Smooth muscle cell (in vitro differentiated cells): ENCODE measurements around the gene PCYT2. TPM values are rescaled to one million over a fixed set of nuclear protein-coding genes. Genes with fewer than 3 reads are reported as not detected.

Experiments
- DNase-seq: peaks from one replicate; lab custom pipeline; 2025; ENCODE audit not compliant: unreplicated experiment; lab: John Stamatoyannopoulos, UW
- H2AFZ ChIP-seq: fragments of 200-600 bp; sonication (generic); 2 replicates; pipeline ENCODE4 v1.6.0; 2016; ENCODE audit warnings: antibody characterized with exemption, low read depth, mild to moderate bottlenecking
- H3F3A ChIP-seq: fragments of 200-600 bp; sonication (generic); 2 replicates; pipeline ENCODE4 v1.6.0; 2017; ENCODE audit warnings: antibody characterized with exemption, low read depth
- H3K27ac ChIP-seq: fragments of 200-600 bp; sonication (generic); 2 replicates; pipeline ENCODE4 v1.5.1; 2016; ENCODE audit warnings: low read depth, mild to moderate bottlenecking
- H3K27me3 ChIP-seq: fragments of 200-600 bp; sonication (generic); 2 replicates; pipeline ENCODE4 v1.6.1; 2016; ENCODE audit warnings: low read depth, mild to moderate bottlenecking
- H3K36me3 ChIP-seq: fragments of 200-600 bp; sonication (generic); 2 replicates; pipeline ENCODE4 v1.5.1; 2016; ENCODE audit warnings: low read depth
- H3K4me1 ChIP-seq: fragments of 200-600 bp; sonication (generic); 2 replicates; pipeline ENCODE4 v1.5.1; 2016; ENCODE audit warnings: low read depth
- H3K4me2 ChIP-seq: fragments of 200-600 bp; sonication (generic); 2 replicates; pipeline ENCODE4 v1.6.0; 2016; ENCODE audit warnings: mild to moderate bottlenecking
- H3K4me3 ChIP-seq: fragments of 200-600 bp; sonication (generic); 2 replicates; pipeline ENCODE4 v1.5.1; 2016; ENCODE audit warnings: mild to moderate bottlenecking
- H3K79me2 ChIP-seq: fragments of 200-600 bp; sonication (generic); 2 replicates; pipeline ENCODE4 v1.6.0; 2016; ENCODE audit warnings: low read depth, mild to moderate bottlenecking
- H3K9ac ChIP-seq: fragments of 200-600 bp; sonication (generic); 2 replicates; pipeline ENCODE4 v1.6.0; 2016; ENCODE audit warnings: low read depth
- H3K9me3 ChIP-seq: fragments of 200-600 bp; sonication (generic); replicated peaks from 2 replicates; pipeline ENCODE4 v1.5.1; 2016; ENCODE audit warnings: low read depth
- H4K20me1 ChIP-seq: fragments of 200-600 bp; sonication (generic); 2 replicates; pipeline ENCODE4 v1.6.0; 2016; ENCODE audit warnings: low read depth
- WGBS: methylation state at CpG from one replicate; pipeline ENCODE4 v1.1.7; 2016; ENCODE audit warnings: low lambda C conversion rate; 5-methylcytosine and 5-hydroxymethylcytosine counted together
- polyA plus RNA-seq: library from polyadenylated mRNA; unstranded; fragments of >200 nt; fragmentation: Nextera tagmentation; extraction: Ambion mirVana; gene quantifications from 2 replicates; pipeline ENCODE4 v1.2.1, GENCODE V29; 2016
- total RNA-seq: library from RNA; depleted of rRNA; stranded (reverse); fragments of >200 nt; gene quantifications from 2 replicates; pipeline ENCODE4 v1.2.3, GENCODE V29; 2014
- TF ChIP-seq, protein P1 (sequence below): fragments of 200-600 bp; sonication (generic); IDR thresholded peaks from 2 replicates; pipeline ENCODE4 v1.5.1; 2017; ENCODE audit warnings: borderline replicate concordance, mild to moderate bottlenecking, antibody characterized with exemption; ENCODE audit not compliant: insufficient read depth, poor library complexity, severe bottlenecking

Gene PCYT2
- total and polyA plus RNA-seq, 2 experiments from 2014 or later: 11.4 to 50.6 TPM

DNA sequence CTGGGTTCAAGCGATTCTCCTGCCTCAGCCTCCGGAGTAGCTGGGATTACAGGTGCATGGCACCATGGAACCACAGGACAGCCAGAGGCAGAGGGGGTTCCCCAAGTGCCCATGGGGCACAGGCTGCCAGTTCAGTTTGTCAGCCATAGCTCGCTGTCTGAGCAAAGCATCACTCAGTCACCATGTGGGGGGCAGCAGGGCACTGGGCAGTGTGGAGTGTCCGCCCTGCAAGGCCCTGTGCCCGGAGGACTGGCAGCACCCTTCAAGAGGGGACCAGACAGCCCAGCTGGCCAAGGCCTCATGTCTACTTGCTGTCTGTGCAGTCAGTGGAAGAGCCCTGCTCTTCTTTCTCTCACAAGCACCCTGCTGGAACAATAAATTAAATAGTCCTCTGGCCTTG is 26.2 kb downstream of the PCYT2 start:
- H2AFZ ChIP-seq: no peak overlapping the region
- no peak overlapping the region for H3K27ac ChIP-seq
- no peak for DNase-seq
- peaks cover 4% of the 10 kb centered on the region for H3K4me1 ChIP-seq
- TF ChIP-seq, protein P1, sequence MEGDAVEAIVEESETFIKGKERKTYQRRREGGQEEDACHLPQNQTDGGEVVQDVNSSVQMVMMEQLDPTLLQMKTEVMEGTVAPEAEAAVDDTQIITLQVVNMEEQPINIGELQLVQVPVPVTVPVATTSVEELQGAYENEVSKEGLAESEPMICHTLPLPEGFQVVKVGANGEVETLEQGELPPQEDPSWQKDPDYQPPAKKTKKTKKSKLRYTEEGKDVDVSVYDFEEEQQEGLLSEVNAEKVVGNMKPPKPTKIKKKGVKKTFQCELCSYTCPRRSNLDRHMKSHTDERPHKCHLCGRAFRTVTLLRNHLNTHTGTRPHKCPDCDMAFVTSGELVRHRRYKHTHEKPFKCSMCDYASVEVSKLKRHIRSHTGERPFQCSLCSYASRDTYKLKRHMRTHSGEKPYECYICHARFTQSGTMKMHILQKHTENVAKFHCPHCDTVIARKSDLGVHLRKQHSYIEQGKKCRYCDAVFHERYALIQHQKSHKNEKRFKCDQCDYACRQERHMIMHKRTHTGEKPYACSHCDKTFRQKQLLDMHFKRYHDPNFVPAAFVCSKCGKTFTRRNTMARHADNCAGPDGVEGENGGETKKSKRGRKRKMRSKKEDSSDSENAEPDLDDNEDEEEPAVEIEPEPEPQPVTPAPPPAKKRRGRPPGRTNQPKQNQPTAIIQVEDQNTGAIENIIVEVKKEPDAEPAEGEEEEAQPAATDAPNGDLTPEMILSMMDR: no peak
- H3K4me2 ChIP-seq: no peak overlapping the region
- H3K36me3 ChIP-seq: no peaks in the 10 kb centered on the region
- WGBS: 96% methylated on average over 5 of the region's 5 CpGs
- H3K4me3 ChIP-seq: no peak overlapping the region
- peaks cover 35% of the 10 kb centered on the region for H4K20me1 ChIP-seq
- H3K27me3 ChIP-seq: no peaks in the 10 kb centered on the region
- H3F3A ChIP-seq: no peaks in the 10 kb centered on the region
- H3K9ac ChIP-seq: no peak overlapping the region
- H3K9me3 ChIP-seq: no peaks in the 10 kb centered on the region
- H3K79me2 ChIP-seq: peaks cover 27% of the 10 kb centered on the region

DNA sequence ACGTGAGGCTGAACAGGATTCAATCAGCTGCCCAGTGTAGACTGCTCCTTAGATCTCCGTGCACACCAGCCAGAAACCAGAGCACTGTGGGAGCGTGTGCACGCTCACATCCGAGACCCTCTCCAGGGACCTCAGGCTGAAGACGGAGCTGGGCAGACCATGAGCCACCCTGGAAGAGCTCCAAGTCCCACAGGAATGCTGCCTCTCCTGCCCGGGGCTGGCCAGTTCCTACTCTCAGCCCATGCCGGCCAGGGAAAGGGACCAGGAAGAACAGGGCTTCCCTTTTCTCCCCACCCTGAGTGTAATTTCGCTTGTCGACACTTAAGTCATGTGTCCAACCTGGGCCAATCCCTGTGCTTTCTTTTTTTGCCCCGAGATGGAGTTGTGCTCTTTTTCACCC is 26.7 kb downstream of the PCYT2 start:
- H2AFZ ChIP-seq: no peak overlapping the region
- H3K9me3 ChIP-seq: no peaks in the 10 kb centered on the region
- H4K20me1 ChIP-seq: peaks cover 31% of the 10 kb centered on the region
- H3K36me3 ChIP-seq: no peaks in the 10 kb centered on the region
- TF ChIP-seq, protein P1: no peak
- H3F3A ChIP-seq: peaks cover 2% of the 10 kb centered on the region
- no peak overlapping the region for H3K27ac ChIP-seq
- no peaks in the 10 kb centered on the region for H3K4me1 ChIP-seq
- no peak overlapping the region for H3K4me3 ChIP-seq
- WGBS: 94% methylated on average over 11 of the region's 11 CpGs
- H3K9ac ChIP-seq: no peak overlapping the region
- peaks cover 22% of the 10 kb centered on the region for H3K79me2 ChIP-seq
- no peak overlapping the region for H3K4me2 ChIP-seq
- no peaks in the 10 kb centered on the region for H3K27me3 ChIP-seq
- DNase-seq: no peak

DNA sequence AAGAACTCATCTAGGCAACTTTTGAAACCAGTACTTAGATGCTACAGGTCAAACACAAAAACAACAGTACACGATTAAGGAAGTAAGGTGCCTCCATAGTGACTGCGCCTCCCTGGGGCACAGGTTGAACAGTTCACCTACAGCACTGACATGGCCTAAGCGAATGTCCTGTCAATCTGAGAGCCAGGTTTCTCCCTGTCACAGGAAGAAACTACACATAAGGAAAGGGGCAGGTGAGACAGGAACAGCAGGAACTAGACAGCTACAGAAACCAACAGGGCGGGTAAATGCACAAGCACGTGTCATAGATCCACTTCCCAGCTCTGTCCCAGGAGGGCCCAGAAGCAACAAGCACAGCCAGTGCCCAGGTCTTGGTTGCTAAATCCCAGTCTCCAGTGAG is 32.1 kb downstream of the PCYT2 start:
- DNase-seq: no peak
- Histone ChIP-seq H3K27me3 (no peaks in the 10 kb centered on the region), H3K27ac (no peak overlapping the region), H3K4me2 (no peak overlapping the region), H3K4me1 (no peaks in the 10 kb centered on the region), H3F3A (peaks cover 6% of the 10 kb centered on the region), H3K9me3 (no peaks in the 10 kb centered on the region), H3K4me3 (no peak overlapping the region), H3K9ac (no peak overlapping the region), H3K79me2 (peaks cover 5% of the 10 kb centered on the region), H4K20me1 (no peaks in the 10 kb centered on the region), H3K36me3 (no peaks in the 10 kb centered on the region), H2AFZ (no peak overlapping the region)
- 94% methylated on average over 5 of the region's 5 CpGs for WGBS
- TF ChIP-seq, protein P1: no peak

DNA sequence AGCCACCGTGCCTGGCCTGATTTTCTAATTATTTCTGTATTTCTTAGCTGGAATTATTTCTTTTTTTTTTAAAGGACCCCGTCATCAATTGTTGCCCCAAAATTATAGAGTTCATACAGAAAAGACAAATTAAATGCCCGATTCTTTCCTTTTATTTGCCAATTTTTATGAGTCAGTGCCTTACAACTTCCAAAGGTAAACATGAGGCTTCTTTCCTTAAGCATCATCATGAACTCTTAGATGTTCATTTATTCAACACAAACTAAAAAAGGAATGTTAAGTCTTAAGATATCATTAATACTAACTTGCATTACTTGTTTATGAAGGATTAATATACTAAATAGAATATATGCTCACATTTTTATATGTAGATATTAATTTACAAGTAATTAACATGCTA is 32.9 kb downstream of the PCYT2 start:
- Histone ChIP-seq H3K27me3 (no peaks in the 10 kb centered on the region), H3K4me1 (no peaks in the 10 kb centered on the region), H3K79me2 (peaks cover 5% of the 10 kb centered on the region), H3K9me3 (no peaks in the 10 kb centered on the region), H4K20me1 (no peaks in the 10 kb centered on the region), H3K4me3 (no peak overlapping the region), H2AFZ (no peak overlapping the region), H3K36me3 (no peaks in the 10 kb centered on the region), H3F3A (peaks cover 6% of the 10 kb centered on the region), H3K9ac (no peak overlapping the region), H3K27ac (no peak overlapping the region), H3K4me2 (no peak overlapping the region)
- TF ChIP-seq, protein P1: no peak
- WGBS: 100% methylated on average over 3 of the region's 3 CpGs
- no peak for DNase-seq
